ENCODE results near the gene PSMB7.

DNA sequence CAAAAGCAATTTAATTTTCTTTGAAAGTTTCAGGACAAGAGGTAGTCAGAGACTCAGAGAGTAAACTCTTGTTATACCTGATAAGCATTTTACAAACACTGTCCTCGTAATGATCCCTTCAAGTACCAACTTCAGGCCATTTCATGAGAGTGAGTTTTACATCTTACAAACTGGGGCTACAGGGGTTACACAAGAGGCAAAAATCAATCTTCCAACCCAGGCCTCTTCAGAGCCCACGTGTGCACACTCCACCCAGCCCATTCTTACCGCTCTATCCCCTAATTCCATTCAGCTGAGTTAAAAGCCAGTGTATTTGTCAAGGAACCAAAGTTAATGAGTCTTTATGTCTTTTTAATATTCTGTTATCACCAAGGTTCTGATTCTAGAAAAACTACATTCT lies 46.5 kb downstream of the PSMB7 start:
- TF ChIP-seq, protein P1, sequence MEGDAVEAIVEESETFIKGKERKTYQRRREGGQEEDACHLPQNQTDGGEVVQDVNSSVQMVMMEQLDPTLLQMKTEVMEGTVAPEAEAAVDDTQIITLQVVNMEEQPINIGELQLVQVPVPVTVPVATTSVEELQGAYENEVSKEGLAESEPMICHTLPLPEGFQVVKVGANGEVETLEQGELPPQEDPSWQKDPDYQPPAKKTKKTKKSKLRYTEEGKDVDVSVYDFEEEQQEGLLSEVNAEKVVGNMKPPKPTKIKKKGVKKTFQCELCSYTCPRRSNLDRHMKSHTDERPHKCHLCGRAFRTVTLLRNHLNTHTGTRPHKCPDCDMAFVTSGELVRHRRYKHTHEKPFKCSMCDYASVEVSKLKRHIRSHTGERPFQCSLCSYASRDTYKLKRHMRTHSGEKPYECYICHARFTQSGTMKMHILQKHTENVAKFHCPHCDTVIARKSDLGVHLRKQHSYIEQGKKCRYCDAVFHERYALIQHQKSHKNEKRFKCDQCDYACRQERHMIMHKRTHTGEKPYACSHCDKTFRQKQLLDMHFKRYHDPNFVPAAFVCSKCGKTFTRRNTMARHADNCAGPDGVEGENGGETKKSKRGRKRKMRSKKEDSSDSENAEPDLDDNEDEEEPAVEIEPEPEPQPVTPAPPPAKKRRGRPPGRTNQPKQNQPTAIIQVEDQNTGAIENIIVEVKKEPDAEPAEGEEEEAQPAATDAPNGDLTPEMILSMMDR (conservative IDR thresholded peaks at IDR 0.05 in 1 of 2, IDR thresholded peaks at IDR 0.05 in 1 of 2; ENCODE audit: extremely low read depth in 1 of 2, insufficient read depth in 1 of 2, low read depth in 1 of 2, low read length in 2 of 2), result no peak
- no peak for TF ChIP-seq EZH2 (IDR thresholded peaks at IDR 0.05; ENCODE audit: borderline replicate concordance, low read length)

Data from mammary epithelial cell (primary cell).